GM21786 (cell line): ENCODE measurements around the gene OLA1.

Source experiments
- ATAC-seq: cut with Tn5 transposase; IDR thresholded peaks from one replicate; pipeline ENCODE4 v1.9.1; 2021; ENCODE audit not compliant: unreplicated experiment

Gene OLA1

DNA sequence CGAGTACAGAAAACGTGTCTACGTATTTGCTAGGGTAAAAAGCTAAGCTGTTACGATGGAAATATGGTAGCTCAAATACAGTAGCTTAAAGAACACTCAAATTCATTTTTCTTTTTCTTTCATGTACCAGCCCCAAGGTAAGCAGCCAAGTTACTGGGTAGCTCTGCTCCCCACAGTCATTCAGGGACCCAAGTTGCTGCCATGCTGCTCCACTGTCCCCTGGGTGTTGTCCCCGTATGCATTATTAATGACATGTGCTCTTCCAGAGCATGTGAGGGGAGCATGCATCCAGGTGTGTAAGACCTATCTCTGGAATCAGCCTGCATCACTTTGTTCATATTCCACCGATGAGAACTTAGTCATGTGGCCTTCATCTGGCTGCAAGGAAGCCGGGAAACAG is 178.1 kb downstream of the OLA1 start:
- ATAC-seq: no peak

DNA sequence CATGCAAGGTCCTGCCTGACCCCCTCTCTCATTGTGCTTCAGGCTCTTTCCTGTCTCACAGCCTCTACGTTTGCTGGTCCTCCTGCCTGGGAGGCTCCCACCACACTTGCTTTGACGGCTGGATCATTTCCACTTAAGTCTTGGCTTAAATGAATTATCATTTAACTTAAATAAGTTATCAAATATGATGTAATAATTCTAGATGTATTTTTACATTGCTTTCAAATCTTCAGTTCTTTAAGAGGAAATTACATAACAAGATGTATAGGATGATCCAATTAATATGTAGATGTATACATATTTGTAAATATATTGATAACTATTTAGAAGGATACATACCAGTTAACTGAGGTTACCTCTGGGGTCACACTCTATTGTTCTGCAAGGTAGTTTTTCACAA is 180.5 kb downstream of the OLA1 start:
- ATAC-seq: no peak

DNA sequence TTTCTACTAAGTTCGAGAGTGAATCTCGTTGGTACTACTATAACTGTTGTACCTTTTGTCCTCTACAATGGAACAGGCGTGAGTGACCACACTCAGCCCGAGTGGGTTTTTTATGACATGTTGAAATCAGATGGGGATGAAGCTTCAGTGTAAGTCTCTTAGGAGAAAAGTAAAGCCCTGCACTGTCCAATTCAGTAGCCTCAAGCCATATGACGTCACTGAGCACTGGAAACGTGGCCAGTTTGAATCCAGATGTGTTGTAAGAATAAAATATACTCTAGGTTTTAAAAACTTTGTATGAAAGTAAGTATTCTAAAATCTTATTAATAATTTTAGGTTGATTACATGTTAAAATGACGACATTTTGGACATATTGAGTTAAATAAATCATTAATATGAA is 181.5 kb downstream of the OLA1 start:
- no peak for ATAC-seq

DNA sequence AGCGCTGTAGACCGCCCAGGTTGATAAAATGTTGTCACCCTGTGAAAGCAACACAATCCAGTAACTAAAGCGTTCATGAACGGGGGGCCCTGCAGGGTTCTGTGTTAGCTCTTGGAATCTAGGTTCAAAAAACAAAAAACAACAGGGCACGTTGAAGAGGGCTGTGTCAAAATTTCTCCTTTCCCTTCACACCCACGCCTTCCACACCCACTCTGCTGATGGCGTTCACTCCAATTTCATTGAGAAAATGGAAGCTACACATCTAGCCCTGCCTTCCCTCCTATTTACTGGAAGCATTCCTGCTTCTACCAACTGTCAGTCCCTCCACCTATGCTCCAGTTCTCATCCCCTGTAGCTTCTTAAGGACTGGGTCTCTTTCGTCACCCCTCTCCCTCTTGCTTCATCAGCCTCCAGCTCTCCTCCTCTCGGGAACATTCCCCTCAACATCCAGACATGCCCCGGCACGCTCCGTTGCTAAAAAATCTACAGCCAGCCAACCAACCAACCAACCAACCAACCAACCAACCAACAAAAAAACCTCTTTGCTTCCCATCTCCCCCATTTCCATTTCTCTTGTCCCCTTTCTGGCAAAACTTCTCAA is 184.7 kb downstream of the OLA1 start:
- no peak for ATAC-seq

DNA sequence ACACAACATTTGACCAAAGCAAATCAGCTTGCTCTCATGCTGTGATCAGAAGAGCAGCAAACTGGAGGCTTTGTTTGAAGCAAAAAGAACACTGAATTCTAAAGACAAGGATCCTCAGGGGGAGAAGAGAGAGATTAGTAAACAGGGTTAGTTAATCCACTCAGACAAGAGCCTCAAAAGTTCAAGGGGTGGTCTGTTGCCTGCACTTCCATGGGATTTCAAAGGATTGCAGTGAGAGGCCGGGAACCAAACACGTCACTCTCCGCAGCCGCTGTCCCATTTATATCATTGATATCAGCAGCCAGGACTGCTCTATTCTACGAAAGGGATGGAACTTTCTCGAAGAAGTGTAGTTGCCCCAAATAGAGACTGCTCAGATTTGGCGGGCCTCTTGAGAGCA is 185.4 kb downstream of the OLA1 start:
- ATAC-seq: no peak

DNA sequence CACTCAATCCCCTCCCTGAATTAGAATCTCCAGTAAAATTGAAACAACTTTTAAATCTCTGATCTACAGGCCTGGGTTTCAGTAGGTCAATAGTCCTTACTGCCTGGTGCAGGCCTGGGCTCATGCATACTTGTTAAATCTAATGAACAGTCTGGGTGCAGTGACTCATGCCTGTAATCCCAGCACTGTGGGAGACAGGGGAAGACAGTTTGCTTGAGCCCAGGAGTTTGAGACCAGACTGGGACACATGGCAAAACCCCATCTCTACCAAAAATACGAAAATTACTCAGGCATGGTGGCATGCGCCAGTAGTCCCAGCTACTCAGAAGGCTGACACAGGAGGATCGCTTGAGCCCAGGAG is 188.5 kb downstream of the OLA1 start:
- ATAC-seq: no peak

DNA sequence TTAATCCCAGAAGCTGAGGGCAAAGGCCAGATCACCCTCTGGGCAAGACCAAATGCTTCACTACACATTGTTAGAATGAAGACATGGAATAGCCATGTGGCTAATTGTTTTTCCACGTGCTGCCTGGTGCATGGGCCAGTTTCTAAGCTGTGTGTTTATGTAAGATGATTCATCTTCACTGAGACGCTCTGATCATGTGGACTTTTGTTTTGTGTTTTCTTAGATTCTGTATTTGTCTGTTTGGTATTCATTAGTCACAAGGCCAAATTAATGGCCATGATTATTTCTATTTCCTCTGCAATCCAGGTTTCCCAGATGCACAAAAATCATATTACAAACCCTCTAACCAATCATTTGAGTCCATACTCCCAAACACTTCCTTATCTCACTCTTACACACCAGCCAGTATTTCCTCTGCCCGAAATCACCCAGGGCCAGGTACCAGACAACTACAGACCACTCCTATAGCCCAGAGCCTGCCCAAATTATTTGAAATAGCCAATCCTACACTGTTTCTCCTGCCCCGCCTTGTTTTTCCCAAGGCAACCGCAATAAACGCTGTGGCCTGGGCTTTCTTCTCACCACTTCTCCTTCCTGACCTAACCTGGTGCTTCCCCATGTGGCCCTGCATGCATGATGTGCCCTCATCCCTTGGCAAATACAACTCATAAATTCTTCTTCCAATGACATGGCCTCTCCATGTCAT is 189.0 kb downstream of the OLA1 start:
- ATAC-seq: no peak

DNA sequence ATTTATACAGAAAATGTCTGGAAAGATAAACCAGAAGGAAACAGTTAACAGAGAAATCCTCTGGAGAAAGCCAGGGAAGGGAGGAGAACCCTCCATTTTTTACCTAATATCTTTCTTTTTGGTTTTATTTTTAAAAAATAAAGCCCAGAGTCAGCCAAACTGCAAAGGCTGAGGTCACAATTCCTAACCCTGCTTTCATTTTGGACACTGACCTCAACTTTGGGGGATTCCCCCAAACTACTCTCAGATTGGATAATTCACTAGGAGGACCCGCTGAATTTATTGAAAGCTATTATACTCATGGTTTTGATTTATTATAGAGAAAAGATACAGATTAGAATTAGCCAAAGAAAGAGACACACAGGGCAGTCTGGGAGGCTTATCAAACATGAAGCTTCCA is 189.9 kb downstream of the OLA1 start:
- ATAC-seq: no peak

DNA sequence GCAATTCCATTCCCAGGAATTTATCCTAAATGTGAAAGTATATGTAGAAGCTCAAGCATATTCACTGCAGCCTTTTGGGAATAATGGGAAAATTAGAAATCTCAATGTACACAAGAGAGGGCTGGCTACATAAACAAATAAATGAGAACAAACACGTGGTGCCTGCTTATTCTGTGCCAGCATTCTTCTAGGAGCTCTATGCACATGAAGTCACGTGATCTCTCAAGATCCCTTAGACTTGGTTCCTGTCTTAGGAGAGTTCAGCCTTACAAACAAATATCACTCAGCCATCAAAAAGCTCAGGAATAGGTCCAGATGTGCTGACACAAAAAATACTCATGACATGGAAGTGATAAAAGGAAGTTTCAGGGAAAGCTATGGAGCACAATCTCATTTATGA is 190.3 kb downstream of the OLA1 start:
- ATAC-seq: no peak

DNA sequence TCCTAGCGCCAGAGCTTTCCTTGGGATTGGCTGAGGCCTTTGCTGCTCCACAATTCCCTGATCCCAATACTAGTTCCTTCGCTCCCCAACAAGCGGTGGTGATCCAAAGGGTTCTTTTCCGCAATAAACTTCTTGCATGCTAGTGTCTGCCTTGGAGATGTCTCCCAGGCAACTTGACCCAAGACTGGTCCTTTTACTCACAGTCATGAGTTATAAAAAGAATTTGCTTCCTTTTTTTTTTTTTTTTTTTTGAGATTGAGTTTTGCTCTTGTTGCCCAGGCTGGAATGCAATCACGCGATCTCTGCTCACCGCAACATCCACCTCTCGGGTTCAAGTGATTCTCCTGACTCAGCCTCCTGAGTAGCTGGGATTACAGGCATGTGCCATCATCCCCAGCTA is 193.4 kb downstream of the OLA1 start:
- no peak for ATAC-seq

DNA sequence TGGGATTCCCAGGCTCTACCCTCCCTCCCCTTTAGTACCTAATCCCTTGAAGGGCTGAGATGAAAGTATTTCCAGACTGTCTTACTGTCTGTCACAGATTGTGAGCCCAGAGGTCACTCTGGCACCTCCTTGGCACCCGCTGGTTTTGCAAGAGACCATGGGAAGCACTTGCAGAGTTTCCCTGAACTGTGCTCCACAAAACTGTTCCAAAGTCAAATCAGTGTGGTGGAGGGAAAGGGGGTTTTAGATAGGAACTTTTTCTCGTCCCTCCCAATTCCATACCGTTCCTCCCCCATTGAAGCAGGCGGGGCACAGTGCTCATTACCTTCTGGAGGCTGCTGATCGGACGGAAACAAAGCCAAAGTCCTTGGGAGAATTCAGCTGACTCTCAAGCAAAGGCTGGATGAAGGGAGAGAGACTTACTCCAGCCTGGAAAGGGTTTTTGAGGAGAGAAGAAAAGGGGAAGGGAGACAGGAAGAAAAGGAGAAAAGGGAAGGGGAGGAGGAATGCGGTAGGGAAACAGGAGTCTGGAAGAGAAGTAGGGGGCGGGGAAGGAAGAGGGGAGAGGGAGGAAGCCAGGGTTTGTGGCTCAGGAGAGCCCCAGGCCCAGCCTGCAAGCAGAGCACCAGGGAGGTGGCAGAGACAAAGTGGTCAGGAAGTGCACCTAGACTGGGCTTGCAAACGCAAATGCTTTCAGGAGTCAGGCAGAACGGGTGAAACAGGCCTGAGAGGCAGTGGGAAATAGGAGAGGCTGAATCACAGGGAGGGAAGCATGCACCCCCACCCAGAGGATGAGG is 194.8 kb downstream of the OLA1 start:
- ATAC-seq: no peak

DNA sequence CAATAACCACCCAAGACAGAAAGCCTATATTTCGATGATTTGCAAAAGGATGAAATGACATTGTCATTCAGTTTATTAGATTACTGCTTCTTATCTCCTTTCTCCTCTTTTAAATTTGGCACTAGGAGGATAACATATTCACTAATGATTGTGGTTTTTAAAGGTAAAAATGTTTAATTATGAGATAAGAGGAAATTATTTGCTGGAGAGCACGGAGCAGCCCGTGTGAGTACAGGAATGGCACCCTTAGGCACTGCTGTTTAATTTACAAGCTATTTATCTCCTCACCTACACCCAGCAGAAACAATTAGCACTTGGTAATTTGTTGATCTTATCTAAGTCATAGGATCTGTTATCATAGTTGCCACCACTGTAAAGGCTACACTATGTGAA is 195.8 kb downstream of the OLA1 start:
- ATAC-seq: no peak

DNA sequence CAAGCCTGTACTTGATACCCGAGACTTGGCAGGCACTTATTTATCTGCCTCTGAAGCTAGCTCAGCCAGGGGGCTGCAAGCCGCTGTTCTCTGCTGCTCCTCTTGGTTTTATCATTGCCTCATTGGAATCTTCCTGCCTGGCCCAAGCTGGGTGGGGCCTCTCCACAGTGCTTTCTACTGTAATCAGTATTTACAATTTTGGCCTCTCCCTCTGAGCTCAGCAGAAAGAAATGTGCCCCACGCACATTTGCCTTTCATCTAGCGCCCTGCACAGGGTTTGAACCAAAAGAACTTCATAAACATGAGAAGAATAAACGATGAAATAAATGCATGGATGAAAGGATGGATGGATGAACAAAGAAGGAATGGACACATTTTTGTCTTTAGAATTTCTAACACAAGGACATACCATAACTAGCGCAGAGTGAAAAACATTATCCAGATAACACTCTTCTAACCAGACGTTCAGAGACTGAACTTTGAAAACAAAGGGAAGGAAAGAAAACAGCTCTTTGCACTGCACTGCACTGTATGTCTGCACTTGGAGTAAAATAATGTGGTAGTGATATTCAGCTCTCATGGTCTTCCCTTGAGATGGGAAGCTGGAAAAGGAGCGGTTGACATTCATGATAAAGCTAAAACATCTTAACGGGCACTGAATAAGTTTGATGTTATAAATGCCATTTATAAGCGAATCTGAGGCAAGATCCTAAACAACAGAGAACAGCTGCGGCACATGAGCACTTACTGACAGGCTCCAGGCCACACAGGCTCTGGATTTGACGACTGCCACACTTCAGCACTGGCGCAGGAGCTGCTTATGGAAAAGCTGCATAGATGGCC is 196.4 kb downstream of the OLA1 start:
- ATAC-seq: no peak

DNA sequence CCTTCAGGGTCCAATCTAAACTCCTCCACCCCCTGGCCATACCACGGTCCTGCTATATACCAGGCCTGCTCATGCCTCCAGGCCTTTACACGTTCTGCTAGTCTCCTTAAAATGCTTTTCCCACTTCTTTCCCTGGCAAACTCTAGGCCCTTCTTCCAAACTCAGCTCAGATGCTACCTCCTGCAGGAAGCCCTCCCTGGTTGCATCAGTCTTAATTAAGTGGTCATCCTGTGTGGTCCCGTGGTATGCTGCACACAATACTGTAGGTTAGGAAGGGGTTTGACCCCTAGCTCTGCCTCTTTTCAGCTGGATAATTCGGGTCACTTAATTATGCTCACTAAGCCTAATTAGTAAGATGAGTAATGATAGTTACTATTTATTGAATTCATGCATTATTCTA is 197.3 kb downstream of the OLA1 start:
- no peak for ATAC-seq

DNA sequence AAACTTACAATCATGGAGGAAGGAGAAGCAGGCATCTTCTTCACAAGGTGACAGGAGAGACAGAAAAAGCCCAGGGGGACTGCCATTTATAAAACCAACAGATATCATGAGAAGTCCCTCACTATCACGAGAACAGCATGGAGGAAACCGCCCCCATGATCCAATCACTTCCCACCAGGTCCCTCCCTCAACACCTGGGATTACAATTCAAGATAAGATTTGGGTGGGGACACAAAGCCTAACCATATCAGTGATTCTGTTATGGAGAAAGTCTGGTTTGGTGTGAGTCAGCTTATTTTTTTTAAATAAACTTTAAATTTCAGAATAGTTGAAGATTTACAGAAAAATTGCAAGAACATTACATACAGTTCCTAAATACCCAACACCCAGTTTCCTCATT is 198.4 kb downstream of the OLA1 start:
- ATAC-seq: no peak

DNA sequence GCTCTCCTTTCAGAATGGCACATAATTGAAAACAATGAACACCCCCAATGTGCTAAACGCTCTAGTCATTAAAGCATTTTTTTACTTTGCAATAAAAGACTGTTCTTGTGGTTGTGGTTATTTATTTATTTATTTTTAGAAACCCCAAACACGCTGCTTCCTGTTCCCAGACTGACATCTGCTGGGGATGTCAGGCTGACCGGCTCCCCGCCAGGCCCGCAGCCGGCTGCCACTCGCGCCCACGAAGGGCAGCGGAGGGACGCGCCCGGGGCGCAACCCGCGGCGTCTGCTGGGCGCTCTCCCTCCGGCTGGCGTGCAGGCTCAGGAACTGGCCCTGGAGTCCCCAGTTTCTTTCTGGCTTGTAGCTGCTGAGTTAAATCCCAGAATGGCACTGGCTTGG is 200.1 kb downstream of the OLA1 start:
- ATAC-seq: no peak

DNA sequence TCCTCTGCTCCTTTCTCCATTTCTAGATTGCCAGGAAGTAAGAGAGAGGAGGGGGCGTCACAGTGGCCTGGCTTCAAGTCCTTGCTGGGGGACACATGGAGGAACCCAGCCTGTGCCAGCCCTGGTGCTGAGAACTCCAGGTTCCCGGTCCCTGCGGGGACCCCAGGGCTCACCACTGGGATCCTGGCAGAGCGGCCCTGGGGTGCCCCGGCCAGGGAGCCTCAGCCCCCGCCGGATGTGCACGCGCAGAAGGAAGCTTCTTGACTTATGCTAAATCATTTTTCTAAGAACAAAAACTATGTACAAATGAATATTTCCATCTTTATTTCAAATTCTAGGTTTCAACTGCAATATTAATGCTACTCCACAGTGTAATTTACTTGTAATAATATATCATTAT is 200.6 kb downstream of the OLA1 start:
- no peak for ATAC-seq

DNA sequence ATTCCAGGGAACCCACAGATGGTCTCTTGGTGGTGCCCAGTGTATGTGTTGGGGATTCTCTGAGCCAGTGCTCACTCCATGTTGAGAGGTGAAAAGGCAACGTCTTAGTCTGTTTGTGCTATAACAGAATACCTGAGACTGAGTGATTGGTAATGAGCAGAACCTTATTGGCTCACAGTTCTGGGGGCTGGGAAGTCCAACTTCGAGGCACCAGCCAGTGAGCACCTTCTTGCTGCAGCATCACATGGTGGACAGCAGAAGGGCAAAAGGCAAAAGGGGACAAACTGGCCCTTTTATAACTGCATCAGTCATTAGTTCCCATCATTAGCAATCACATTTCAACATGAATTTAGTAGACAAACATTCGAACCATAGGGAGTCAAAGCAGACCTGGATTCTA is 202.2 kb downstream of the OLA1 start:
- ATAC-seq: no peak

DNA sequence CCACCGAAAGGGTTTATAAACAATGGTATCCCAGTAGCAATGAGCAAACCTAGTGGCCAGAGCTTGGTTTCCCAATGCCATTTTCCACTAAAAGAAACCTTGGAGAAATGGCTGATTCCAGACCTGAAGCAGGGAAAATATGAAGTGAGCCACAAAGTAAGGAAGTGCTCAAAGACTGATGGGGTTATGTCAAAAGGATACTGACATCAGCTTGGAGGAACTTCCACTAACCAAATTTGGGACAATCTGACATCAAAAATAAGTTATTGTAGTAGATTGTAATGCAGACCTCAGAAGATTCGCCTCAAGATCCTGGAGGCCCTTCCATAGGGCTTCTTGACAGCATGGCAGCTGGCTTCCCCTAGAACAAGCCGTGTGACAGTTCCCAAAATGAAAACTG is 203.8 kb downstream of the OLA1 start:
- ATAC-seq: no peak

DNA sequence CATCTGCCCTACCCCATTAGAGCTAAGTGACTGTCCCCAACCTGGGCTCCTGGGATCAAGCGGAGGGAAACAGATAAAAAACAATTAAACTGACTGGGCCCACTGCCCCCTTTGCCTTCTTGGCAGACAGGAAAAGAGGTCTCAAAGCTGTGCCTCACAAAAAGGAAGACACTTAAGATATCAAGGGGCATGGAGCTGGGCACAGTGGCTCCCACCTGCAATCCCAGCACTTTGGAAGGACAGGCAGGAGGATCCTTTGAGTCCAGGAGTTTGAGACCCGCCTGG is 208.0 kb downstream of the OLA1 start:
- no peak for ATAC-seq

DNA sequence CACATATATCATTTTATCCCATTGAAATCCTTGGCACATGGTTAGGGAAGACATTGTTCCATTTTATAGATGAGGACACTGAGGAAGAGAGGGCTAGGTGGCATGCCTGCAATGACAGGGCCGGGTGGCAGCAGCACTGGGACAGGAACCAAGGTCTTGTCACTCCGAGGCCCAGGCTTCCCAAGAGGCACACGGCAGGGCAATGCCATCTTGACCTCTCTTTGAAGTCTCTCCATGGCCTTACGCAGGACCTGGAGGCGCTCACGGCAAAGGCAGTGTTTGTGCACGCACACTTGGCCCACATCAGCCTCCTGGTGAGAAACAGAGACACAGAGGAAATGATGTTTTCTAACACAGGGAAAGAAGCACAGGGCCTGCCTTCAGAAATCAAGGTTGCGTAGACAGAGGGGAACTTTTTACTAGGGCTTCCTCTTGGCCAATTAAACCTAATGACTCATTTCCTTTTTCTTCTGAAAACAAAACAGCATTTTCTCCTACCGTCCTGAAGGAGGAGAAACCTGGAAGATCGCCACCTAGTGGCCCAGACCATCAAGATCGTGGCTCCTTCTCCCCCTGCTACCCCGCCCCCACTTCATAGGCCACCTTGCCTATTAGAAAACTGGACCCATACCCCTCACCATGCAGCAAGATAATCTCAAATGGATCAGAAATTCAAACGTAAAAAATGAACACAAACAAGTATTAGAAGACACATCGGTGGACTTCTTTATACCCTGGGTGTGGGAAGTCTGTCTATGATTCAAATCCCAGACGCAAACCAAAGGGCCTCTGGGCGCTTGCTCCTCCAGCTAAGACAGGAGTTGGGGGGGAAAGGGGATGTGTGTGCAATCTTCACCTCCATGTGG is 208.5 kb downstream of the OLA1 start:
- ATAC-seq: peak; percentile 86
